HEK293 (cell line): ENCODE data around the gene KCNAB1.

Experiments
- CTCF ChIP-seq: fragments of 450-650 bp; formaldehyde crosslinking; IDR thresholded peaks from 2 replicates; pipeline ENCODE4 v1.5.1; 2016; ENCODE audit warnings: missing biosample characterization, missing genetic modification characterization
- REST ChIP-seq: fragments of 450-650 bp; formaldehyde crosslinking; IDR thresholded peaks from 2 replicates; pipeline ENCODE4 v1.5.1; 2016; ENCODE audit warnings: missing biosample characterization, missing genetic modification characterization
- ZBTB1 ChIP-seq: fragments of 450-650 bp; formaldehyde crosslinking; IDR thresholded peaks from 2 replicates; pipeline ENCODE4 v1.5.1; 2016; ENCODE audit warnings: missing biosample characterization, missing genetic modification characterization
- ZBTB10 ChIP-seq: fragments of 450-650 bp; formaldehyde crosslinking; IDR thresholded peaks from 2 replicates; pipeline ENCODE4 v1.5.1; 2016; ENCODE audit warnings: missing biosample characterization, missing genetic modification characterization
- ZBTB49 ChIP-seq: fragments of 450-650 bp; formaldehyde crosslinking; IDR thresholded peaks from 2 replicates; pipeline ENCODE4 v1.5.1; 2016; ENCODE audit warnings: missing biosample characterization, missing genetic modification characterization, low read depth
- ZFP3 ChIP-seq: fragments of 450-650 bp; formaldehyde crosslinking; IDR thresholded peaks from 2 replicates; pipeline ENCODE4 v1.5.1; 2016; ENCODE audit warnings: low read depth, missing biosample characterization, missing genetic modification characterization
- ZNF10 ChIP-seq: fragments of 450-650 bp; formaldehyde crosslinking; IDR thresholded peaks from 2 replicates; pipeline ENCODE4 v1.5.1; 2017; ENCODE audit warnings: missing biosample characterization, missing genetic modification characterization
- ZNF114 ChIP-seq: fragments of 450-650 bp; formaldehyde crosslinking; IDR thresholded peaks from 2 replicates; pipeline ENCODE4 v1.5.0; 2017; ENCODE audit warnings: missing biosample characterization, missing genetic modification characterization
- ZNF404 ChIP-seq: fragments of 450-650 bp; formaldehyde crosslinking; IDR thresholded peaks from 2 replicates; pipeline ENCODE4 v1.5.1; 2017; ENCODE audit warnings: missing biosample characterization, missing genetic modification characterization
- ZNF416 ChIP-seq: fragments of 450-650 bp; formaldehyde crosslinking; IDR thresholded peaks from 2 replicates; pipeline ENCODE4 v1.5.1; 2016; ENCODE audit warnings: missing biosample characterization, missing genetic modification characterization
- ZNF791 ChIP-seq: fragments of 450-650 bp; formaldehyde crosslinking; IDR thresholded peaks from 2 replicates; pipeline ENCODE4 v1.5.1; 2016; ENCODE audit warnings: missing biosample characterization, missing genetic modification characterization

GRCh38 chr3:156163848-156164247, 43.5 kb downstream of the KCNAB1 start:
- TF ChIP-seq ZNF10 (tag by site-specific recombination) (no peak), ZNF114 (tag by site-specific recombination) (no peak), ZBTB49 (tag by site-specific recombination) (no peak), CTCF (no peak), ZBTB10 (no peak), ZFP3 (no peak), ZNF416 (tag by site-specific recombination) (no peak), REST (tag by site-specific recombination) (no peak), ZBTB1 (tag by site-specific recombination) (no peak), ZNF791 (no peak), ZNF404 (tag by site-specific recombination) (no peak)
